ENCODE results near the gene PHRF1.
A peak's percentile ranks its signal among the peaks of the same experiment; 100 is the strongest.

The PHRF1 gene

DNA sequence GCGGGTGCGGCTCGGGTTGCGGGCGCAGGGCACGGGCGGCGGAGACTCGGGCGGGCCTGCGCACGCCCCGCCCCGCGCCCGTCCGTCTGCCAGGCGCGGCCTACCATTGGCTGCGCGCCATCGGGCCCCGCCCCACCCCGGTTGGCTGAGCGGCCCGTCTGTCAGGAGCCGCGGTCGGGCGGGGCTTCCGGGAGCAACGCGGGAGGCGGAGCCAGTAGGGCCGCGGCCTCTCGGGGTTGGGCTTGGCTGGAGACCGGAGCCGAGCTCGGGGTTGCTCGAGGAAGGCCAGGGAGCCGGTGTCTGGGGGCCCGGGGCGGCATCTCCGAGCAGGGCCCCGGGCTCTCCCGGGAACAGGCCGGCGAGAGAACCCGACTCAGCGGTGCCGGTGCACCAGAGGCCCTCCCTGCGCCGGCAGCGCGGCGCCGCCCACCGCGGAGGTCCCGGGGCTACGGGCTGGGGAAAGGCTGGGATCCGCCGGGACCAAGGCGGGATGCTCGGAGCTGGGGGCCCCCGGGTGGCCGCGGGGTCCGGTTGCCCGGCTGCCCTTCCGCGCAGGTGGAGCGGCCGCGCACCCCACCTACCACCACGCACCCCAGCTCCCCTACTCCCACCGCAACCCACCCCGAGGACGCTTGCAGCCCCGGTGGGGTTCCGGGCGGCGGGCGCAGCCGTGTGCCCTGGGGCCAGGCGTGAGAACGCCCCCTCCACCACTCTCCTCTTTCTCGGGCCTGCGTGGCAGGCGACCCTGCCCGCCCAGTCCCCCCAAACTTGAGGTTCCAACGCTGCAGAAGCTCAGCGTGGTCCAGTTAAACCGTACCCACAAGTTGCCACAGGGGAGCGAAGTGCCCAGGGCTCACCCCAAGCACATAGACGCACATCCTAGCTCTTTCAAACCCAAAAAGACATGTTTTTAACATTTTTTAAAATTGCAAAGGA lies 40.5 kb upstream of the PHRF1 start, which contains the start of gene HRAS:
Gene HRAS (minus strand): TSS at position 58 of the 936 bp plus-strand sequence.
- FAIRE-seq (no peak), DNase-seq (ENCODE audit: insufficient read length, low spot score) (peak; percentile 91)
- TF ChIP-seq CTCF (IDR thresholded peaks at IDR 0.05; ENCODE audit: insufficient read depth, missing control alignments): no peak

- FAIRE-seq (no peak), DNase-seq (ENCODE audit: insufficient read length, low spot score) (peak; percentile 86)
- no peak for TF ChIP-seq CTCF (IDR thresholded peaks at IDR 0.05; ENCODE audit: insufficient read depth, missing control alignments)
Observed at GRCh38 chr11:536841-537621, 39.2 kb upstream of the PHRF1 start, which contains the start of gene LRRC56. Gene LRRC56, plus strand, starts transcription at chr11:537527. Its CDS starts 3,158 bp downstream, at chr11:540685.

DNA sequence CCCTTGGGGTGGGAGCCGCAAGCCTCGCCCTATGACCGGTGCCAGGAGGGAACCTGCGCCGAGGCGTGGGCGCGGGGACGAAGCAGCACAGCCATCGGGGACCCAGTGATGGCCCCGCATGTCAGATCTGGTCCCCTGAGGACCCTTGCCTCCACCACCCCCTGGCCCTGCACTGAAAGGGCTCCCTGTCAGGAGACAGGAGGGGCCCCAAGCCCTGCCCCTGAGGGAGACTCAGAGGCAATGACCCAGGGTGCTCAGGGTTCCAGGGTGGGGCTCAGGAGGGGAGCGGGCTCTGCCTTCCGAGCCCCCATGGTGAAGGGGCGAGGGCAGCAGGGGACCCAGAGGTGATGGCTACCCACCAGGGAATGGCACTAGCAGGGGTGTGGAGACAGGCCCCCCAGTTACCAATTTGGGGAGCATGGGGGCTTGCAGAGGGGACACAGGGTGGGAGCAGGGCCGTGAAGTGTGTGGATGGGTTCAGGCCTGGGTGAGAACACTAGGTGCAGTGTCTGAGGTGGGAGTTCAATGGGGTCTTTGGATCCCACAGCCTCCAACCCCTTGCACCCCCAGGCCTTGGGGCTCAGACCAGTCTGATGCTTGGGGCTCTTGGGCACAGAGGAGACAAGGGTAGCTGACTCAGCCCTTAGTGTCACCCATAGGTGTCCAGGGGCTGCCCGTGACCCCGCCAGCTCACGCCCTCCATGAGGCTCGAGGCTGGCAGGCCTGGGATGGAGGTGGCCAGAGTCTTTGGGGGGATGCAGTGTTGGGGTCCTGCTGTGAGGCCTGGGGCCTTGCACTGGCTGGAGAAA lies 38.4 kb upstream of the PHRF1 start:
- TF ChIP-seq CTCF (IDR thresholded peaks at IDR 0.05; ENCODE audit: insufficient read depth, missing control alignments): no peak
- DNase-seq (ENCODE audit: insufficient read length, low spot score) (no peak), FAIRE-seq (no peak)

DNA sequence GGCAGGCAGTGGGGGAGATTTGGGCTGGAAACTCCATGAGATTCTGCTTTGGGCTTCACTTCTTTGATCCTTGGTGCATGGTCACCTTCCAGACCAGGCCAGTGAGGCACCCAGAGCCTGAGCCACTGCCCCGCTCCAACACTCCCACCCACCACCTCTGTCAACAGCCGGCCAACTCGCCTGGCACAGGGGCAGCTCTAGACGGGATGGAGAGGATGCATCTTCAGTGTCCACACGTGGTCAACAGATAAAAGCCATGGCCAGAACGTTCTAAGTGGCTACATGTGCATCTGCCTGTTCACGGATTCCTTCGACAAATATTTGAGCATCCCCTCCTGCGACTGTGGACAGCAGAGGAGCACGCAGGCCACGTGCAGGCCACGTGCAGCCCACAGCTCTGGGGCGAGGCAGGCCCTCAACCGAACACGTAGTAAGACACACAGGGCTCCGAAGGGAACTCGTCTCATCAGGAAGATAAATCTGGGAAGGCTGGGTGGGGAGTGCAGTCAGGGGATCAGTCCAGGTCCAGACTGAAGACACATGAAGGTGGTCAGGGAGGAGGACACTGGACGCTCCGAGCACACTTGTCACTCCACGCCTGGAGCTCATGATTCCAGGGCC lies 37.7 kb upstream of the PHRF1 start:
- TF ChIP-seq CTCF (IDR thresholded peaks at IDR 0.05; ENCODE audit: insufficient read depth, missing control alignments): no peak
- DNase-seq (ENCODE audit: insufficient read length, low spot score): no peak
- FAIRE-seq: no peak

DNA sequence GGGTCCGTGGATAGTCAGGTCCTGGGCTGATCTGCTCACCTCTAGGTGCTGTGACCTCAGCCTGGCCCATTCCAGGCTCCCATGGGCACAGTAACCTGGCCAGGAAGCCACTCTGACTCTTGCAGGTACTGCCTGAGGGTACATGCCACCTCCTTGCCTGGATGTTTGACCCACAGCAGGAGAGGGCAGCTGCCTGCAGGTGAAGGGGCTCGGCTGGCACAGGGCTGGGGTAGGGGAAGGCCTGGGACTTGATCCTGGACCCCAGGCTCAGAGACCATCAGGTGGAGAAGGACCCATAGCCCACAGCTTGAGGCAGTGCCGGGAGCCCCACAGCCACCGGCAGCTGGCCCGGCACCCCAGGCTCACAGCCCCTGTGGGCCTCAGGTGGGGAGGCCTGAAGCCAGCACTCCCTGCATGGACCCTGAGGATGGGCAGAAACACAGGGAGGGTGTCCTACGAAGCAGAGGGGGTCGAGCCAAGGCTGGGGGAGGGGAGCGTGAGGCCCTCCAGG lies 36.2 kb upstream of the PHRF1 start:
- no peak for FAIRE-seq
- no peak for TF ChIP-seq CTCF (IDR thresholded peaks at IDR 0.05; ENCODE audit: insufficient read depth, missing control alignments)
- DNase-seq (ENCODE audit: insufficient read length, low spot score): no peak

Measured in D721Med (cell line).